Measurements from ENCODE around the gene HPDL. TPM values are rescaled to one million over a fixed set of nuclear protein-coding genes. Genes with fewer than 3 reads are reported as not detected.
"Not testable (repeated sequence)": the region's sequence is repeated elsewhere in the genome, so short reads cannot be mapped to it uniquely, and the experiment has no call there.

Gene HPDL
- 1.6 TPM for polyA plus RNA-seq (2013, experiment 1 of 2; ENCODE audit: insufficient read length)
- polyA plus RNA-seq (2013, experiment 2 of 2; ENCODE audit: insufficient read length): 1.6 TPM

DNA sequence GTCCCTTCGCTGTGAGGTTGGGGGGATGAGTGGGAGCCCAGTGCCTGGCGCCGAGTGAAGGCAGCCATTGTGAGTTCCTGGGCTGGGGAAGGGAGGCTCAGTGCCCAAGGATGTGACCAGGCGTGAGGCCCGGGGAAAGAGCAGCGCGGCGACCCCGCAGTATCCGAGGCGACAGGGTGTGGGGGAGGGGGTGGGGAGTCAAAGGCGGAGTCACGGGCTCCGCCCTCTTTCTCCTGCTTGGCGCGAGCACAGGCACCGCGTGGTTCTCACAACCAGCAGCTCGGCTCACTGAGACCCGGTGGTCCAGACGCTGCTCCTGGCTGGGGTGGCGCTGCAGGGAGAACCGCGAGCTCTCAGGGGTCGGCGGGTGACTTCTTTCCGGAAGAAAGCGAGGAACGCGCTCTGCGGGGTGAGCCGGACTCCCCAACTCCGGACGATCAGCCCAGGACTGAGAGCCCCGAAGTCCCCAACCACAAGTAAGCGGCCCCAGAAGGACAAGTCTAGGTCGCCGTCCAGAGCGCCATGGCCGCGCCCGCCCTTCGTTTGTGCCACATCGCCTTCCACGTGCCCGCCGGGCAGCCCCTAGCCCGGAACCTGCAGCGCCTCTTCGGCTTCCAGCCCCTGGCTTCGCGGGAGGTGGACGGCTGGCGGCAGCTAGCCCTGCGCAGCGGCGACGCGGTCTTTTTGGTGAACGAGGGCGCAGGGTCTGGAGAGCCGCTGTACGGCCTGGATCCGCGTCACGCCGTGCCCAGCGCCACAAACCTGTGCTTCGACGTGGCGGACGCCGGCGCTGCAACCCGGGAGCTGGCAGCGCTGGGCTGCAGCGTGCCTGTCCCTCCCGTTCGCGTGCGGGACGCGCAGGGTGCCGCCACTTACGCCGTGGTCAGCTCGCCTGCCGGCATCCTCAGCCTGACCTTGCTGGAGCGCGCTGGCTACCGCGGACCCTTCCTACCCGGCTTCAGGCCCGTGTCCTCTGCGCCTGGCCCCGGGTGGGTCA, at the start of gene HPDL:
TSS of gene HPDL (plus strand) at position 269 of the 997 bp plus-strand sequence. CDS start at position 523, 254 bp downstream.
- peak; percentile 68 for DNase-seq

DNA sequence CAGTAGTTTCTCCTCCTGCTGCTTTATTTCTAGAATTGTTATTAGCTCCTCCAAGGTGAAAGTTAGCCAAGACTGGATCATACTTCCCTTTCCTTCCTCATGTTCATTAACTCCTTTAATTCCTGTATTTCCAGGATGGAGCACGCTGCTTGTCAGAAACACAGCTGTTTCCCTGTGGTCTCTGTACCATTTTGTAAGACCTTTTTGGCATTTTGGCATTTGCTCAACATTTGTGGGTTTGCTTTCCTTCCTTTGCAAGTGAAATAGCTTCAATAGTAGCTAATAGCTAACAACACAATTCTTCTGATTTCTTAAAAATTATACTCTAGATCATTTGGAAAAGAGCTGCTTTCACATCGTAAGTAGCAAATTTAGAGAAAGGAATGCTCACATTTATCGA, 44.3 kb upstream of the HPDL start:
- no peak for DNase-seq

DNA sequence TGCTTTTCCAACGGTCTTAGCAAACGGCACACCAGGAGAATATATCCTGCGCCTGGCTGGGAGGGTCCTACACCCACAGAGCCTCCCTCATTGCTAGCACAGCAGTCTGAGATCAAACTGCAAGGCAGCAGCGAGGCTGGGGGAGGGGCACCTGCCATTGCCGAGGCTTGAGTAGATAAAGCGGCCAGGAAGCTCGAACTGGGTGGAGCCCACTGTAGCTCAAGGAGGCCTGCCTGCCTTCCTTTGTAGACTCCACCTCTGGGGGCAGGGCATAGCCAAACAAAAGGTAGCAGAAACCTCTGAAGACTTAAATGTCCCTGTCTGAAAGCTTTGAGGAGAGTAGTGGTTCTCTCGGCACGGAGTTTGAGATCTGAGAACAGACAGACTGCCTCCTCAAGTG, 41.8 kb upstream of the HPDL start:
- not testable (repeated sequence) for DNase-seq

DNA sequence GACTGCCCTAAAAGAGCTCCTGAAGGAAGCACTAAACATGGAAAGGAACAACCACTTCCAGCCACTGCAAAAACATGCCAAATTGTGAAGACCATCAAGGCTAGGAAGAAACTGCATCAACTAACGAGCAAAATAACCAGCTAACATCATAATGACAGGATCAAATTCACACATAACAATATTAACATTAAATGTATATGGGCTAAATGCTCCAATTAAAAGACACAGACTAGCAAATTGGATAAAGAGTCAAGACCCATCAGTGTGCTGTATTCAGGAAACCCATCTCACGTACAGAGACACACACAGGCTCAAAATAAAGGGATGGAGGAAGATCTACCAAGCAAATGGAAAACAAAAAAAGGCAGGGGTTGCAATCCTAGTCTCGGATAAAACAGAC, 40.2 kb upstream of the HPDL start:
- not testable (repeated sequence) for DNase-seq

DNA sequence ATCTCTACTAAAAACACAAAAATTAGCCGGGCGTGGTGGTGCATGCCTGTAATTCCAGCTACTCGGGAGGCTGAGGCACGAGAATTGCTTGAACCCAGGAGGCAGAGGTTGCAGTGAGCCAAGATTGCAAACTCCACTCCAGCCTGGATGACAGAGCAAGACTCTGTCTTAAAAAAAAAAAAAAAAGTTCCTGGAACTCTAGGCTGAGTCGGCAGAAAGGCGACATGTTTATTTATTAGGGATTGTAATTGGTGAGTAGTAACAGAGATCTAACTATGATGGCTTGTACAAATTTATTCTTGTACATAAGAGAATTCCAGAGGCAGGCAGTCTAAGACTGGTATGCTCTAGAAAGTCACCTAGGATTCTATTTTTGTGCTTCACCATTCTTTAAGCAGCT, 35.7 kb upstream of the HPDL start:
- not testable (repeated sequence) for DNase-seq

DNA sequence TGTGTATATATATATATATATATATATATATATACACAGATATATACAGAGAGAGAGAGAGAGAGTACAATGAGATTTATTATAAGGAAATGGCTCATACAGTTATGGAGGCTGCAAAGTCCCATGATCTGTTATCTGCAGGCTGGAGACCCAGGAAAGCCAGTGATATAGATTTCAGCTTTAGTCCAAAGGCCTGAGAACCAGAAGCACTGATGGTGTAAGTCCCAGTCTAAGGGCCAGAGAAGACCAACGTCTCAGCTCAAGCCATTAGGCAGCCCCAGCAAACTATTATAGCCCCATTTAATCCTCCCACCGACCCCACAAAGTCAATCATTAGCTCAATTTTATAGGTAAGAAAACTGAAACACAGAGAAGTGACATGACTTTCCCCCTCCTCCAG, 35.0 kb upstream of the HPDL start:
- no peak for DNase-seq

DNA sequence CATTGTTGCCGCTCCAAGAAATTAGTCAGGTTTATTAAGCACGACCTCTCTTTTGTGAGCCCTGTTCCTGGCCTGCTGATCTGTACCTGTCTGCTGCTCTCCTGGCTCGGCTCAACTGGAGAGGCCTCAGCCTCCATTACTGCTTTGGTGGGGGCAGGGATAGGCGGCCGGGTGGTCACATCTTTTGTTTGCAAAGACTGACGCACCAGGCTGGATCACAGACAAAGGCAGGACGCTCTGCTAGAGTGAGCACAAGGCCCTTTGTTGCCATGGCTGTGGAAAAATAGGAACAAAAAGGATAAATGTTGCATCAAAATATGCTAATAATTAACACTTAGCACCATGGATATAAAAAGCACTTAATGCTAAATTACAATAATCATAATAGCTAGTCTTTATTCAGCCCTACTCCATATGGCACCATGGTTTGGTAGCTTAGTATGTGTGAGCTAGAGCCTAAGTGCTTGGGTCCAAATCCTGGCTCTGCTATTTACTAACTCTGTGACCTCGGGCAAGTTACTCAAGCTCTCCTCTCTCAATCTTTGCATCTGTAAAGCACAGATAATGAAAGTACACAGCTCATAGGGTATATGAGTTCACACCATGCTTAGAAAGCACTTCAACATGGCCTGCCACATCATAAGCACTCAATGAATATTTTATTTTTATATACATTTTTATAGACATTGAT, 28.9 kb upstream of the HPDL start:
- DNase-seq: no peak

DNA sequence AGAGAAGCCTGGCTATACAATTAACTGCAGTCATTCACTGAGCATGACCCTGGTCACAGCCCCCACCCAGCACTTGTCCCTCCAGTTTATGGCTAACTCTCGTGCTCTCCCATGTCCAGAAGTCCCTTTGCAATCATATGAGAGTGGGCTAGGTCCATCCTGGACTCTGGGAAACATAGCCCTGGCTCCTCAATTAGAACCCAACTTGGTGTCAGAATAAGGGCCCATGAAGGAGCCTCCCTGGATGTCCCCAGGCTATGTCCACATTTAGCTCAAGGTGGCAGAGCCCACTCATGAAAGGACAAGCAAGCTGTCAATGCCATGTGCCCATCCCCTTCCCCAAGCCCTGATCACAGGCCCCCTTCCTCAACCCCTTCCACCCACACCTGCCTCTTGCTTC, 27.4 kb upstream of the HPDL start:
- no peak for DNase-seq

DNA sequence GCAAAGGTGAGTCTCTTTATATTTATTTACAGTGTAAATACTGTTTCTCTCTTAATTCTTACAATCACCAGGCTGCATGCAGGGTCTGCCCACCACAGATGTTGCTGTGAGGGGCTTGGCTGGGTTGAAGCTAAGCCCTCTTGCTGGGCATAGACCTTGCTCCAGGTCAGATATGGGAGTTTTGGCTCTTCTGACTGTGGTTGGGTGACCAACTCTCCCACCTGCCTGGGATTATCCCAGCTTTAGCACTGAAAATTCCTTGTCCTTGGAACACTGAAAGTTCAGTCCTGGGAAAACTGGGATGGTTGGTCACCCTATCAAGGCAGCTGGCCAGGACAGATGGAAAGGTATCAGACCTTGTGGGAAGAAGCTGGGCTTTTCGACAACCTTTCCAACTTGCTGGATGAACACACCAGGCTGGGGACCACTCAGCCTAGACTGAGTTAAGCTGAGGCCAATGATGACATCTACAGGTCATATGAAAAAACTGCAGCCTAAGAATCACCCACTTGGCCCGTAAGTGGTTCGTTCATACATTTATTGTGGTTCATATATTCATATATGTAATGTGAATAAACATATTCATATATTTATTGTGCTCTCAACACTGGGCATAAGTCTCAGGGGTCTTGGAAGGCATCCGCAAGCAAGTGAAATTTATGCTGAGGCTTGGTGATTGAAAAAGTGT, 26.6 kb upstream of the HPDL start:
- peak; percentile 77 for DNase-seq

DNA sequence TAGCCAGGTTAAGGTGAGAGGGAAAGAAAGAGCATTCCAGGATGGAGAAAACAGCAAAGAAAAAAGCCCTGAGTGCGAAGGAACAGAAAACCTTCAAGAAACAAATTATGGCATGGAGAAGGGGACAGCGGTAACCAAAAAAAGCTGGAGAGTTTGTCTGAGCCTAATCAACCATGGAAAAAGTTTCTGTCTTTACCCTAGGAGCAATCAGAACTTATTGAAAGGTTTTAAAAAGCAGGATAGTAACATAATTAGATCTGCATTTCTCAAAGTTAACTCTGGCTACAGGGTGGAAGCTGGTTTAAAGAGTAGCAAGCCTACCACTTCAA, 26.1 kb upstream of the HPDL start:
- DNase-seq: no peak

DNA sequence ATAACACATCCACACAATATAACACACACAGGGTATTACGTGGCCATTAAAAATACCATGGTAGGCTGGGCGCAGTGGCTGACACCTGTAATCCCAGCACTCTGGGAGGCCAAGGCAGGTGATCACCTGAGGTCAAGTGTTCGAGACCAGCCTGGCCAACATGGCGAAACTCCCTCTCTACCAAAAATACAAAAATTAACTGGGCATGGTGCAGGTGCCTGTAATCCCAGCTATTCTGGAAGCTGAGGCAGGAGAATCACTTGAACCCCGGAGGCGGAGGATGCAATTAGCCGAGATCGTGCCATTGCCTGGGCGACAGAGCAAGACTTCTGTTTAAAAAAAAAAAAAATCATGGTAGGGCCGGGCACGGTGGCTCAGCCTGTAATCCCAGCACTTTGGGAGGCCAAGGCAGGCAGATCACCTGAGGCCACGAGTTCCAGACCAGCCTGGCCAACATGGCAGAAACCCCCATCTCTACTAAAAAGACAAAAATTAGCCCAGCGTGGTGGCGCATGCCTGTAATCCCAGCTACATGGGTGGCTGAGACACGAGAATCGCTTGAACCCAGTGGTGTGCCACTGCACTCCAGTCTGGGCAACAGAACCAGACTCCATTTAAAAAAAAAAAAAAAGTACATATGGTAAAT, 24.1 kb upstream of the HPDL start:
- DNase-seq: no peak

DNA sequence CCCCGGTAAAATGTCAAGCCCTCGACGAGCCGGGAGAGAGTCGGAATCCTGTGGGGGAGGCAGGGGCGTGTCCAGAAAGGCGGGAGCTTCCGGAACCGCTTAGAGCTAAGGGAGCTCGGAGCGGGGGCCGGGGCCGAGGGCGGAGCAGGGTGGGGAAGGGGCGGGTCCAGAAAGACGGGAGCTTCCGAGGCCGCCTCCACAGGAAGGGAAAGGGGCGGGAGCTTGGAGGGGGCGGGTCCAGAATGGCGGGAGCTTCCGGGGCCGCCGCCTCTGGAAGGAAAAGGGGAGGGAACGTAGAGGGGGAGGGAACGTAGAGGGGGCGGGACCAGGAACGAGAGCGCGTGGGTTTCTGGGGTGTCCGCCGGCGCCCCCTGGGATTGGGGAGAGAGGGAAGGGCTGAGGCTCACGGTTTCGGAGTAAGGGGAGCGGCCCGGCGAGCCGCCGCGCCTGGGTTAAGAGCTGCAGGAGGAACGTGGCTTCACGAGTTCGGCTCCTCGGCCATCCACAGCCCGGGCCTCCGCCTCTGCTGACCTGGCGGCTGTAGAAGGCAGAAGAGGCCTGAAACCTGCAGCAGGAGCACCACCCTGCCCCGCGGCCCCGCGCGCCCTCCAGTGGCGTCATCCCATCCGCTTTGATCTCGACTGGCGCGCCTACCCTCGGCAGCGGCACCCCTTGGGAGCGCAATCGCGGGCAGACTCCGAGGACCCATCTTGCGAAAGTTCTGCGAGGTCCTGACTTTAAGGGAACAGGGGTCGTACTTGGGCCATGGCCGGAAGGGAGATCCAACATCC, 23.0 kb upstream of the HPDL start:
- DNase-seq: peak; percentile 99

DNA sequence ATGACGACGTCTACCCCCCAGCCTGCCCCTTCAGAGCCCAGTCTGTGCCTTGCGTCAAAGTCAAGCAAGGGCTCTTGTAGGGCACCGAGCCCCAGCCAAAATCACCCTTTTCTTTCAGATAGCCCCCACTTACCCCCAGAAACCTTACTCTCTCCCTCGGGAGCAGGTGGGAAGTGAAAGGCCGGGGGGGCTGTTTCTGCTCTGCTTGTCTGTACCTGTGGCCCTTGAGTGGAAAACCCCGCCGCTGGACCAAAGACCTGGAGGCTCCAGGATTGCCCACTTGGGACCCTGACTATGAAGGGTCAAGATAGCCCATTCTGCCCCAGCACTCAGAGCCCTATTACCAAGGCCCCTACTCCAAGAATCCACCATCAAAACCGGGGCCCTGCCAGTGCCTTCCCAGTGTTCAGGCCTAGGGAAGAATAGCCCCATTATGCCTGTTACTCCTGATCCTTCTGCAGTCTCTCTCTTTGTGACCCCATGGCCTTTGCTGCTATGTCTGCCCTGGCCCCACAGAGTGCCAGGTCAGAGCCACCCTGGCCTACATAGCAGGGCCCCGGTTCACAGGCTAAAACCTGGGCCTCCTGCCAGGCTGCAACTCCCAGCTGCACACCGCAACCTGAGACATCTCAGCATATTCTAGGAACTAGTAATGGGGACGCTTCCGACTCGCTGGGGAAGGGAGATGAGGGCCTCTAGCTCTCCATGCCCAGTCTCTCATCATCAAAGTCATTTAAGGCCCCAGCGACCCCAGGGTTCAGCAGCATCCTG, 22.2 kb upstream of the HPDL start:
- no peak for DNase-seq

DNA sequence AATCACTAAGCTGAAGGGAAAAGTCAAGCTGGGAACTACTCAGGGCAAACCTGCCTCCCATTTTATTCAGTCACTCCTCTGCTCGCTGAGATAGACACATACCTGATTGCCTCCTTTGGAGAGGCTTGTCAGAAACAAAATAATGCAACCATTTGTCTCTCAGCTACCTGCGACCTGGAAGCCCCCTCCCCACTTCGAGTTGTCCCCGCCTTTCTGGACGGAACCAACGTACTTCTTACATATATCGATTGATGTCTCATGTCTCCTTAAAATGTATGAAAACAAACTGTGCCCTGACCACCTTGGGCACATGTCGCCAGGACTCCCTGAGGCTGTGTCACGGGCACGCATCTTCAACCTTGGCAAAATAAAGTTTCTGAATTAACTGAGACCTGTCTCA, 21.5 kb upstream of the HPDL start:
- no peak for DNase-seq

DNA sequence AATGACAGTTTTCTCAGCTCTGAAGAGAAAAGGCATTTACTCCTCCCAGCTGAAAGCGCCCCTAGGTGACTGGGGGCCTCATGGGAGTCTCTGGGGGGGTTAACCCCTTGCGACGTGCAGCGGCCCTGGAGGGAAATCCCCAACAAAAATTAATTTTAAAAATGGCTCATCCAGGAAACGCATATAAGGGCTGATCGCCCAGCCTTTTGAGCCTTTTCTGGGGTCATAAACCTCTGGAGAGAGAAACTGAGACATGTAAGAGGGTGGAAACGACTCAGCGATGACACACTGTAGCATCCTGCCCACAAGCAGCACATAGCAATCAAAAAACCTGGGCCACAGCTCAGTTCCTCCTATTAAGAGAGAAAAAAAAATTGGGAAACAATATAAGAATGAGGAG, 20.4 kb upstream of the HPDL start:
- peak; percentile 31 for DNase-seq

DNA sequence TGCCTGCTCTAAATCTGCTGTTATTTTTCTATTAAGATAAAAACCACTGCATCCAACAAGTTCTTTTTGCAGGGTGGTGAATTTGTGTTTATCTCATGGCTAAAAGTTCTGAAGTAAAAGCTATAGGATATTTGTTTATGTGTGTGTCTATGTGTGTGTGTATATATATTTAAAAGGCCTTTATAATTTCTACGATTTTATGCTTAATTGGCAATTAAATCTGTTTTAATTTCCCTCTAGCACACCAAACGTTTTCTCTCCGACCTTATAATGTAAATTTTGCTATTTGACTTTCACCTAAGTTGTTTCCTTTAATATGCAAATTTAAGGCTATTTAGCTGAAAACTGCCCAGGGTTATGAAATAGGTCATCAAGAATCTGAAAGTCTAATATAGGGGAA, 19.8 kb upstream of the HPDL start:
- no peak for DNase-seq

DNA sequence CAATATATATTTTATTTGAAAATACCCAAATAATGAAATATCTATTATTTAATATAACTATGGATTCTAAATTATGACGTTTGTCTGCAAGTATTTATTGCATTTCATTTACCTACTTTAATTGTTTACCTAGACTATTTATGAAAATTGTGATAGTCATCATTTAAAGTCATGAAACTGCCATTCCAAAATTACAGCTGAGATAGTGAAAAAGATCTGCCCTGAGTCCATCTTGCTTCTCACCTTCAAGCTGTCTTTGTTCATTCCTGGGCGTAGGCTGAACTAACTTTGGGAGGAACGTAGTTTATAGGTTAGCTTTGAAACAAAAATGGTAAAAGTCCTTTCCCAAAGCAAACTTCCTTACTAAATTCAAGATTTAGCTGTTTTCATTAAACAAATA, 12.4 kb upstream of the HPDL start:
- DNase-seq: no peak

DNA sequence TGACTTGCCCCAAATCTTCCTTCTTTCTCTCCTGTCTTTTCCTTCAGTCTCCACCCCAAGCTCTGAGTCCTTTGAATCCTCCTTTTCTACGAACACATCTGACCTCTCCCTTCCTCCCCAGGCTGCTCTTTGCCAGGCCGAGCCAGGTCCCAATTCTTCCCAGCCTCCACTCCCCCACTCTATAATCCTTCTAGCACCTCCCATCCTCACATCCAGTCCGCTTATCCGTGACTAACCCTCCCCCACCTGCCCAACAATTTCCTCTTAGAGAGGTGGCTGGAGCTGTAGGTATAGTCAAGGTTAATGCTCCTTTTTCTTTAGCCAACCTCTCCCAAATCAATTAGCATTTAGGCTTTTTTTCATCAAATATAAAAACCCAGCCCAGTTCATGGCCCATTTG, 9.5 kb upstream of the HPDL start:
- DNase-seq: no peak

DNA sequence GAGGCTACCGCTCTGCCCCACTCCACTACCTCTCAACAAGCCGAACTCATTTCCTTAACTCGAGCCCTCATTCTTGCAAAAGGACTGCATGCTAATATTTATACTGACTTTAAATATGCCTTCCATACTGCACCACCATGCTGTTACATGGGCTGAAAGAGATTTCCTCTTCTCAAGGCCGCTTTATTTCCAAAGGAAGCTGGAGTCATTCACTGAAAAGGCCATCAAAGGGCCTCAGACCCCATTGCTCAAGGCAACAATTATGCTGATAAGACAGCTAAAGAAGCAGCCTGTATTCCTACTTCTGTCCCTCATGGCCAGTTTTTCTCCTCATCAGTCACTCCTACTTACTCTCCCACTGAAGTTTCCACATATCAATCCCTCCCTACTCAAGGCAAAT, 6.9 kb upstream of the HPDL start:
- no peak for DNase-seq

DNA sequence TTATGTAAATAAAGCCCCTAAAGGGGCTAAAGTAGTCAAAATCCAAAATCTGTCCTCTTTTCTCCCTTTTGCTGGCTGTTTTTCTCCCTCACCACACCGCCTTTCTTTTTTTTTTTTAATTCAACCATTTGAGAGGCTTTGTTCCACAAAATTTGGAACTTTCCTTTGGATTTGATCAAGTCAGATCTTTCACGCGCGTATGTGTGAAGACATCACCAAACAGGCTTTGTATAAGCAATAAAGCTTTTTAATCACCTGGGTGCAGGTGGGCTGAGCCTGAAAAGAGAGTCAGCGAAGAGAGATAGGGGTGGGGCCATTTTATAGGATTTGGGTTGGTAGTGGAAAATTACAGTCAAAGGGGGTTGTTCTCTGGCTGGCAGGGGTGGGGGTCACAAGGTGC, 5.3 kb upstream of the HPDL start:
- no peak for DNase-seq

DNA sequence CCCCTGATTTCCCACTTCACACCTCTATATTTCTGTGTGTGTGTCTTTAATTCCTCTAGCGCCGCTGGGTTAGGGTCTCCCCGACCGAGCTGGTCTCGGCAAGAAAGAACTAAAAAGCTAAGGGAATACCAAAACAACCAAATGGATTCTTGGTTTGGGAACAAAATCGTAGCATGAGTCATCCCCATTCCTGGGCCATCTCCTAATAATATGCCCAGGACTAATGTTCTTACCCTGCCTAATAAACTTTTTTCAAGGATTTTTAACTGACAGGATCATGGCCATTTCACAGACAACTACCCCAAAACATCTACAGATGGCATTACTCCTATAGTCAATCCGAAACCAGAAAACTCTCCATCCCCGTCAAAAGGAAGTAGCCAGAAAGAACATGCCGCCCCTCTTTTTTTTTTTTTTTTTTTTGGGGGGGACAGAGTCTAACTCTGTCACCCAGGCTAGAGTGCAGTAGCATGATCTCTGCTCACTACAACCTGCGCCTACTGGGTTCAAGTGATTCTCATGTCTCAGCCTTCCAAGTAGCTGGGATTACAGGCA, 4.1 kb upstream of the HPDL start:
- no peak for DNase-seq

Data from fibroblast of skin of scalp (primary cell).